Sigmoid colon (tissue), 4 donors: ENCODE measurements around the gene NAA80.

ENCODE experiments used
- EP300 ChIP-seq, 4 donors: sonication (generic); formaldehyde crosslinking; IDR thresholded peaks; one replicate each; pipeline ENCODE4 v1.6.1; 2017; ENCODE audit warnings: antibody characterized with exemption in 4 of 4
- TF ChIP-seq, protein P1 (sequence below), 4 experiments: fragments of 450-650 bp in 3 of 4; fragments of 200-600 bp in 1 of 4; IDR thresholded peaks; one replicate each; pipeline ENCODE4 v1.5.1; 2016 to 2019; ENCODE audit warnings: antibody characterized with exemption in 4 of 4, mild to moderate bottlenecking in 3 of 4, moderate library complexity in 2 of 4

DNA sequence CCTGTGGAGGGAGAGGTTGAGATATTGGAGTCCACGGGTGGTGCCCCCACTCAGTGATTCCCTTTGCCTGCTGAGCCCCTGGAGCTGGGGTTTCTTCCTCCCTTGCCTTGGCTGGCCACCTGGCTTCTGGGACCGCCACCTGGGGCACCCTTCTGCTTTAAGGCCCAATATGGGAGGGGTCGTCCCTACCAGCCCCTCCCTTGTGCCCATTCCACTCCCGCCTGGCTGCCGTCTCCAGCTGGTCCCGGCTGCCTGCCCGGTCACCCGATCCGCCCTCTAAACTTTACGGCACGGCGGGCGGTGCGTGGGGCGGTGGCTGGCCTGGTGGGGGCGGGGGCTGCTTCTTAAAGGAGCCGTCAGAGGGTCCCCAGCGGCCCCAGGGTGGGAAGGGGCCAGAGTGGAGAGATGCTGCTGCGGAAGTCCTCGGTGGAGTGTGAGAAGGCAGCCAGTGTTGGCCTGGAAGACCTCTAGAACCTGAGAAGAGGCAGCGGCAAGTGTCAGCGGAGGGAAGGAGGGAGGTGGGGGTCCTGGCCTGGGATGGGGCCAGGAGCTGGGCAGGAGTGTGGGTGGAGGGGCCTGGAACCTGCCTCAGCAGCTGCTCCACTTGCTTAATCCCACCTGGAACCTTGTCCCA lies 31.8 kb downstream of the NAA80 start:
- no peak for TF ChIP-seq EP300 (IDR thresholded peaks at IDR 0.05)
- TF ChIP-seq, protein P1, sequence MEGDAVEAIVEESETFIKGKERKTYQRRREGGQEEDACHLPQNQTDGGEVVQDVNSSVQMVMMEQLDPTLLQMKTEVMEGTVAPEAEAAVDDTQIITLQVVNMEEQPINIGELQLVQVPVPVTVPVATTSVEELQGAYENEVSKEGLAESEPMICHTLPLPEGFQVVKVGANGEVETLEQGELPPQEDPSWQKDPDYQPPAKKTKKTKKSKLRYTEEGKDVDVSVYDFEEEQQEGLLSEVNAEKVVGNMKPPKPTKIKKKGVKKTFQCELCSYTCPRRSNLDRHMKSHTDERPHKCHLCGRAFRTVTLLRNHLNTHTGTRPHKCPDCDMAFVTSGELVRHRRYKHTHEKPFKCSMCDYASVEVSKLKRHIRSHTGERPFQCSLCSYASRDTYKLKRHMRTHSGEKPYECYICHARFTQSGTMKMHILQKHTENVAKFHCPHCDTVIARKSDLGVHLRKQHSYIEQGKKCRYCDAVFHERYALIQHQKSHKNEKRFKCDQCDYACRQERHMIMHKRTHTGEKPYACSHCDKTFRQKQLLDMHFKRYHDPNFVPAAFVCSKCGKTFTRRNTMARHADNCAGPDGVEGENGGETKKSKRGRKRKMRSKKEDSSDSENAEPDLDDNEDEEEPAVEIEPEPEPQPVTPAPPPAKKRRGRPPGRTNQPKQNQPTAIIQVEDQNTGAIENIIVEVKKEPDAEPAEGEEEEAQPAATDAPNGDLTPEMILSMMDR (IDR thresholded peaks at IDR 0.05), result no peak
